GM18868 (cell line): Measurements from ENCODE around the gene ACADL.
"Not testable (repeated sequence)": the region's sequence is repeated elsewhere in the genome, so short reads cannot be mapped to it uniquely, and the experiment has no call there.

Source experiments
- ATAC-seq: cut with Tn5 transposase; IDR thresholded peaks from one replicate; pipeline ENCODE4 v1.9.1; 2021; ENCODE audit warnings: mild to moderate bottlenecking, moderate library complexity; ENCODE audit not compliant: unreplicated experiment

The ACADL gene

GRCh38 chr2:210203558-210203957 lies 21.7 kb downstream of the ACADL start:
- ATAC-seq: no peak

DNA sequence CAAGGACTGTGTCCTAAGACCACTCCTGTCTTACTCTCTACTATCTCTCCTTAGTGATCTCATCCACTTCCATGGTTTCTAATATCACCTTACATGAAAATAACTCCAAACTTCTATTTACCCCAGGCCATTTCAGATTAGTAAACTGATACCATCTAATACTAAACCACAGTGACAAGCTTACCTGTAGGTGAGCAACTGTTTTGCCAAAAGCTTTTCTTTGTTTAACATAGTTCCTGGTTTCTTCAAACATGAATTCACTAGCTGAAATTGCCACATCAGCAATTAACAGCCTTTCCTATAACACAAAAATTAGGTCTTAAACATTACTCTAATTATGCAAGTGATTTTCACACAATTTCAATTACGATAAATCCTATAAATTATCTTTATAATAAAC lies 22.1 kb downstream of the ACADL start:
- no peak for ATAC-seq

- ATAC-seq: no peak
Measured at GRCh38 chr2:210199854-210200253, 25.4 kb downstream of the ACADL start.

GRCh38 chr2:210199186-210199765 lies 26.0 kb downstream of the ACADL start:
- ATAC-seq: peak; percentile 61

DNA sequence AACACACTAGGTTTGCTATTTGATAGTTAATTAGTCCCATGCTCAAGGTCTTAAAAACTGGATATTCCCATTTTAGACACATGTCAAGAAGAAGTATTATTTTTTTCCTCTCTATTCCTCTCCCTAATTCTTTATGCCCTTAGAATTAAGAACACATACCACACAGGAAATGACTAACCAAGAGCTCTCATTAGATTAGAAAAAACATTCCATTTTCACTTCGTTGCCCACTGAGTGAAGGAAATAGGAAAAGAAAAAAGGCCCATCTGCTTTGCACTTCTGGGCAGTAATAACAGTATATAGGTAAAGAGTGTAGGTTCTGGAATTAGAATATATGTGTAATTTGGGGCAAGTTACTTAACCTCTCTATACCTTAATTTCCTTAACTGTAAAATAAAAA lies 26.9 kb downstream of the ACADL start:
- no peak for ATAC-seq

- no peak for ATAC-seq
Measured at GRCh38 chr2:210197720-210198119, 27.5 kb downstream of the ACADL start.

DNA sequence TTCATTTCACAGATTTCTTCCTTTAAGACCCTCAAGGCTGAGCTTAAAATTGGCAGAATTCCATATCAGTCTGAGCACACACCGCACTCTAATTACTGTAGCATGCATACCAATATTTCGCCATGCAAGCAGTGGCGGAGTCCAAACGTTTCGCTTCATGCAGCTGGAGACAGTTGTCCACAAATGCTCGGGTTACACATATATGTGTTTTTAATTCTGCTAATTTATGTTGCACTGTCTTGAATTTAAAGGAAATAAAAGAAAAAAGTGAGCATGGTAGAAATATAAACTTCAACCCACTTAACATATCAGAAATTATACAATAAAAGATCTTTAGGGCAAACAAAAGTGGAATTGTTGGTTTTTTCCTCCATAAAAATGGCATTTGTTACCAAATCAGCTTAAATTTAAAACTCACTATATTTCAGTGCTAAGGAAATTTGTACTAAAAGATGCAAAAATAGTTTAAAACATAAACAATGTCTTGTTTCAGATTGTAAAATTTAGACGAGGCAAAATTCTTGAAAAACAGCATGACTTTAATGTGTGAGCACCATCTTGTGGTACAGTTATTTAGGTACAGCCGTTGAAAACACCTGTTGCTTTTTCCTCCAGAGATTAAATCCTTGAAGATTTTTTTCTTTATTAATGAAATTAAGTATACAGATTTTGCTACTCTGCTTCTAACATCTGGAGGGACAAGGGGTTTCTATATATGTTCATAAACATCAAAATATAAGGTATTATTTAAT lies 30.0 kb downstream of the ACADL start:
- ATAC-seq: peak; percentile 41

DNA sequence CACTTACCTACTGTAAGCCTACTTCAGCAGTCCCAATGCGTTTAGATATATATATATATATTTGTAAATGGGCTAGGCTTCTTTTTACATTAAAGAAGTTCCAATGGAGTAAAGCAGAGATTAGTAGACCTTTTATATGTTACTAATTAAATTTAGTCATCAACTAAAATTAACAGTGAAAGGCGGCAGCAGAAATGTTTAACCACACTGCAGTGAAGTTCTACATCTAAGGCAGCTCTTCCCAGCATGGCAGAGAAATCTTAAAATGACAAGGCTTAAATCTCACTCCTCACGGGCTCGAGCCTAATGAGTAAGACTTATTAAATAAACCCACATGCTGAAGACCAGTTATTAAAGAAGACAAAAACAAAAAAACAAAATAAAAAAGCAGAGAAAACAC lies 34.9 kb downstream of the ACADL start:
- ATAC-seq: no peak

DNA sequence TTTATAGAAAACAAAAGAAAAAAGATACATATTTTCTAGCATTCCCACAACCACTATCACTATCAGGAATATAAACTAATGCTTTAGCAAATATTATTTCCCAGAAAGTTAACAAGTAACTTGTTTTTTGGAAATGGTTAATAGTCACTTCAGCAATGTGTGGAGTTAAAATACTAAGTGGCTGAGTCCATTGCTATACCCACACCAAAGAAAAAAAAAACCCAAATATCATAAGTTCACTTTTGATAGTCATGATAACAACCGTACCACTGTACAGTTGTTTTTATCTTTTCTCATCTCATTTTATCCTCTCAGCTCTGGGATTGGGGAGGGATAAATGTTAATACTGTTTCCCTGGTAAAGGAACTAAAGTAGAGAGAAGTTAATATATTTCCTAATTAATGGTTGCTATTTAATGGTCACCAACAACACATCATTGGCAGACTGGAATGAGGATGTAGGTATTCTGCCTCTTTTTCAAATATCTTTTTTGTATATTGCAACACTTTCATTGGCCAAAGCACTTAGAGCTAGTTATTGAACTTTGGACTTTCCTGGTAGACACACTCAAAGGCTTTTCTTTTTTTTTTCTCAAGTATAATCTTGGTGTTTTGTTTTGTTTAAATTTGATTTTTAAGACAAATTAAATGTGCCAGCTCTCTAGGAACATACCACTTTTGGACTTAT lies 35.7 kb downstream of the ACADL start:
- no peak for ATAC-seq

DNA sequence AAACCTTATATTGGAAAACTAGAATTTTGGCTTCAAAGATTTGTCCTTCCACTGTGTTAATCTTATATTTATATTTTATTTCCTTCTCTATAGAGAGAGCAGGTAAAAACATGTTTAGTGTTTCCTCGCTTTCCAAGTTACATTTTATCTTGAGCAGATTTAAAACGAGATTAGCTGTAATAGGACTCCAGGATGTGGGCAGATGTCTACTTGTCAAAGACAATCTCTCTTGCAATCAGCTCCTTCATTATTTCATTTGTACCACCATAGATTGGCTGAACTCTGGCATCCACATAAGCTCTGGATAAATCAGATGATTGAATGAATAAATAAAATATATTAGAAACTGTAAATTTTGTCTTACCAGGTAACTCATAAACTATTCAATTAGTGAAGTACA lies 36.5 kb downstream of the ACADL start:
- no peak for ATAC-seq

DNA sequence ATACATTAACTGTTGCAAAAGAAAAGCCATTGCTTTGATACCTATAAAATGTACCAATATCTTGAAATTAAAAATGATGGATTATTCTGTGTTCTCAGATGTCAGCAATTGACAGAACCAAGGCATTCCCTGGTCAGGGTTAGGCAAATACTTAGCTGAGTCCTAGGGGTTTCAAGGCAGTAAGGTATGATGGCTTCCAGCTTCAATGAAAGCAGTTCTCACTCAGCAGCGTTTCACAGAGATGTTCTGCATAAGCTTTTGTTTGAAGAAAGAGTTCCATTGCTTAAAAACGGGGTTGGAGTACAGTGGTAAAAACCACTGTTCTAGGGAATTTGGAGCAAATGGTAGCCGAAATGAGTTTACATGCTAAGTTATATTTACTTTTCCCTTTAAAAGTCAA lies 37.1 kb downstream of the ACADL start:
- no peak for ATAC-seq

DNA sequence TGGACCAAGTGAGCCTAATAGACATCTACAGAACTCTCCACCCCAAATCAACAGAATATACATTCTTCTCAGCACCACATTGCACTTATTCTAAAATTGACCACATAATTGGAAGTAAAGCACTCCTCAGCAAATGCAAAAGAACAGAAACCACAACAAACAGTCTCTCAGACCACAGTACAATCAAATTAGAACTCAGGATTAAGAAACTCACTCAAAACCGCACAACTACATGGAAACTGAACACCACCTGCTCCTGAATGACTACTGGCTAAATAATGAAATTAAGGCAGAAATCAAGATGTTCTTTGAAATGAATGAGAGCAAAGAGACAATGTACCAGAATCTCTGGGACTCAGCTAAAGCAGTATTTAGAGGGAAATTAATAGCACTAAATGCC lies 41.3 kb downstream of the ACADL start:
- ATAC-seq: not testable (repeated sequence)

GRCh38 chr2:210181606-210182088 lies 43.6 kb downstream of the ACADL start:
- not testable (repeated sequence) for ATAC-seq

DNA sequence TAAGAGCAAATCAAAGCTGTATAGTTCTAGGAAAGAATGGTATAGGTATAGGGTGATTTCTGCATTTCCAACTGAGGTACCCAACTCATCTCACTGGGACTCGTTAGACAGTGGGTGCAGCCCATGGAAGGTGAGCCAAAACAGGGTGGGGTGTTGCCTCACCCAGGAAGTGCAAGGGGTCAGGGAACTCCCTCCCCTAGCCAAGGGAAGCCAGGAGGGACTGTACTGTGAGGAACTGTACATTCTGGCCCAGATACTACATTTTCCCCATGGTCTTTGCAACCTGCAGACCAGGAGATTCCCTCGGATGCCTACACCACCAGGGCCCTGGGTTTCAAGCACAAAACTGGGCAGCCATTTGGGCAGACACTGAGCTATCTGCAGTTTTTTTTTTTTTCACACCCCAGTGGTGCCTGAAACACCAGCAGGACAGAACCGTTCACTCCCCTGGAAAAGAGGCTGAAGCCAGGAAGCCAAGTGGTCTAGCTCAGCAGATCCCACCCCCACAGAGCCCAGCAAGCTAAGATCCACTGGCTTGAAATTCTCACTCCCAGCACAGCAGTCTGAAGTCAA lies 44.1 kb downstream of the ACADL start:
- not testable (repeated sequence) for ATAC-seq

GRCh38 chr2:210180477-210180876 lies 44.8 kb downstream of the ACADL start:
- ATAC-seq: no peak

DNA sequence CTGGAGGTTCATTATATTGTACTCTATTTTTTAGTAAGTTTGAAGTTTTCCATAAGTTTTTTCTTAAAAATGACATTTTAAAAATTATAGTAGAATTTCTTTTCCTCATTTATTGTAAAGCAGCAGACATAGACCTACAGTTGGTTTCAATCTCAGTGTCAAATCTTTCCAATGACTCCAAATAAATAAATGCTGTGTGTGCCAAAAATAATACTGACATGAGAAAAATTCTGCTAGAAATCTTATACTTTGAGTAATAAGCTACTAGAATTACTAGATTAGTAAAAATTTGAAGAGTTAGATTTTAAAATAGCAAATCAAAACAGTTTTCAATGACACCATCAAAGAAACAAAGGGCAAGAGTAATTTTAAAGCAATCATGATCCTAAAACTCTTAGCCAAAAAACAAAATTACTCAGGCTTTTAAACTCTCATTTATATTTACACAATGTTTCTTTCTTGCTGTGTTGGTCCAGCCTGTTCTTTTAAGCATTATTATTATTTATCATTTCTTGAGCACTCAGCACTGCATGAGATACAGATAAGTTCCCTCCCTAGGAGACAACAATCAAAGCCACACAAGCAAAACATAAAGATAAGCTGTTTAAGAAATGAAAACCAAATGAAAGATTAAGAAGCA lies 45.8 kb downstream of the ACADL start:
- no peak for ATAC-seq

- ATAC-seq: no peak
Measured at GRCh38 chr2:210177769-210178168, 47.5 kb downstream of the ACADL start.

DNA sequence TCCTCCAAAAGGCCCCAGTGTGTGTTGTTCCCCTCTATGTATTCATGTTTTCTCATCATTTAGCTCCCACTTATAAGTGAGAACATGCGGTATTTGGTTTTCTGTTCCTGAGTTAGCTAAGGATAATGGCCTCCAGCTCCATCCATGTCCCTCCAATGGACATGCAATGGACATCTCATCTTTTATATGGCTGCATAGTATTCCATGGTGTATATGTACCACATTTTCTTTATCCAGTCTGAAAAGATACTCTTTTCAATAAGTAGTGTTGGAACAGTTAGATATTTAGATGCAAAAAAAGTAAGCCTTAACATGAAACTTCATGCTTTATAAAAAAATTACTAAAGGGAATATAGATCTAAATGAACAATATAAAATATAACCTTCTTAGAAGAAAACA lies 48.1 kb downstream of the ACADL start:
- ATAC-seq: not testable (repeated sequence)

DNA sequence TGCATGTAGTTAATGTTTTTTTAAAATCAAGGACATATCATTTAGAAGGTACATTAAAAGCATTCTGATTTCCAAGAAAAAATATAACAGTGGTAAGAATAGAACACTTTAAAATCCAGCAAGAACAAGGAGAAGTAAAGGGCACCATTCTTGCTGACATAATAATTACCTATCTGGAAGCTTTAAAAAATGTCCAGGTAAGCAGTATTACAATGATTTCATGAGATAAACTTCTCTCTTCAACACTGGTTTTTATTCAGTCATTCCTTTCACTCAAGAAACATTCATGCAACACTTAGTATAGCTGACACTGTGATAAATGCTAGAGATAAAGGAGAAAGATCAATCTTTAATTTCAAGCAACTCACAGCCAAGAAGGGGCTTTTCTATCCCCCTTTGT lies 51.2 kb downstream of the ACADL start:
- ATAC-seq: no peak

DNA sequence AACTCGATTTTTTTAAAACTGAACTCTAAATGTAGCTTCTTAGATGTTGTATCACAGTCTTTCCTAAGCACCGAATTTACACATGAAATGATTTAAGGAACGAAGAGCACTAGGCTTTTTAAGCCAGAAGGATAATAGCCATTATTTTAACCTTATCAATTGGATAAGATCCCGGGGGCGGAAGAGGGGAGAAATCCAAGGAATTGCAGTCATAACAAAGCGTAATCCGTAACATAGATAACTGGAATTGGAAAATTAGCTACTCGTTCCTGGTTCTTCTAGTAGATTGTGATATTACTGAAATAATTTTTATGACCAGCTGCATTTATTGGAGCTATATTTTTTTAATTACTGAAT lies 53.0 kb downstream of the ACADL start:
- ATAC-seq: no peak
